Neural cell (in vitro differentiated cells): ENCODE results near the gene OR51V1. TPM values are rescaled to one million over a fixed set of nuclear protein-coding genes. Genes with fewer than 3 reads are reported as not detected.

Experiments
- H2AFZ ChIP-seq: fragments of 200-600, 300-800 bp; sonication (generic), shearing (Covaris generic); 2 replicates; pipeline ENCODE4 v1.6.0; 2014; ENCODE audit warnings: low read depth, mild to moderate bottlenecking, antibody characterized with exemption, low read length, moderate library complexity
- H3F3A ChIP-seq: fragments of 200-600 bp; shearing (Covaris generic); 2 replicates; pipeline ENCODE4 v1.6.1; 2016; ENCODE audit warnings: mild to moderate bottlenecking, moderate library complexity, mixed read lengths, antibody characterized with exemption, low read length; ENCODE audit not compliant: insufficient read depth, poor library complexity, severe bottlenecking
- H3K27ac ChIP-seq: fragments of 200-600, 300-800 bp; sonication (generic), shearing (Covaris generic); 2 replicates; pipeline ENCODE4 v1.5.1; 2014; ENCODE audit warnings: mild to moderate bottlenecking, low read length, moderate library complexity
- H3K27me3 ChIP-seq: fragments of 300-800, 200-600 bp; sonication (generic), shearing (Covaris generic); 2 replicates; pipeline ENCODE4 v1.6.0; 2014; ENCODE audit warnings: mild to moderate bottlenecking, low read depth, low read length, moderate library complexity; ENCODE audit not compliant: insufficient read depth
- H3K36me3 ChIP-seq: fragments of 300-800, 200-600 bp; sonication (generic), shearing (Covaris generic); 2 replicates; pipeline ENCODE4 v1.5.1; 2014; ENCODE audit warnings: mild to moderate bottlenecking, antibody characterized with exemption, low read length, moderate library complexity; ENCODE audit not compliant: insufficient read depth
- H3K4me2 ChIP-seq: fragments of 300-800, 200-600 bp; sonication (generic), shearing (Covaris generic); 2 replicates; pipeline ENCODE4 v1.6.0; 2014; ENCODE audit warnings: mild to moderate bottlenecking, low read length
- H3K4me3 ChIP-seq: fragments of 300-800, 200-600 bp; sonication (generic), shearing (Covaris generic); 2 replicates; pipeline ENCODE4 v1.5.1; 2014; ENCODE audit warnings: mild to moderate bottlenecking, low read length, moderate library complexity
- H3K79me2 ChIP-seq: fragments of 200-600 bp; shearing (Covaris generic); replicated peaks from 2 replicates; pipeline ENCODE4 v1.6.0; 2014; ENCODE audit warnings: mild to moderate bottlenecking, low read length, moderate library complexity; ENCODE audit not compliant: insufficient read depth
- H3K9ac ChIP-seq: fragments of 300-800, 200-600 bp; sonication (generic), shearing (Covaris generic); 2 replicates; pipeline ENCODE4 v1.6.1; 2016; ENCODE audit warnings: mild to moderate bottlenecking, low read length, mixed read lengths
- H3K9me2 ChIP-seq: fragments of 200-600 bp; shearing (Covaris generic); 2 replicates; pipeline ENCODE4 v1.6.1; 2016; ENCODE audit warnings: mild to moderate bottlenecking, low read length, mixed read lengths; ENCODE audit not compliant: insufficient read depth
- H3K9me3 ChIP-seq: fragments of 200-600, 300-800 bp; sonication (generic), shearing (Covaris generic); 2 replicates; pipeline ENCODE4 v1.6.1; 2016; ENCODE audit warnings: mild to moderate bottlenecking, mixed run types, low read length, moderate library complexity, mixed read lengths
- H4K20me1 ChIP-seq: fragments of 200-600 bp; shearing (Covaris generic); 2 replicates; pipeline ENCODE4 v1.6.1; 2016; ENCODE audit warnings: mild to moderate bottlenecking, mixed run types; ENCODE audit not compliant: insufficient read depth
- CTCF ChIP-seq: fragments of 450-650 bp; IDR thresholded peaks from 2 replicates; pipeline ENCODE4 v1.5.1; 2014; ENCODE audit warnings: antibody characterized with exemption, mild to moderate bottlenecking, moderate library complexity; ENCODE audit not compliant: poor library complexity, severe bottlenecking
- EP300 ChIP-seq: fragments of 450-650 bp; conservative IDR thresholded peaks from 2 replicates; pipeline ENCODE4 v1.6.1; 2014; ENCODE audit warnings: antibody characterized with exemption, mild to moderate bottlenecking, moderate library complexity; ENCODE audit not compliant: poor library complexity, severe bottlenecking
- EZH2 ChIP-seq: fragments of 200-600, 300-800 bp; shearing (Covaris generic), sonication (generic); IDR thresholded peaks from 2 replicates; pipeline ENCODE4 v1.6.1; 2014; ENCODE audit warnings: antibody characterized with exemption, low read length, borderline replicate concordance, mild to moderate bottlenecking; ENCODE audit not compliant: insufficient read depth, poor library complexity, severe bottlenecking
- MXI1 ChIP-seq: fragments of 450-650 bp; conservative IDR thresholded peaks from 2 replicates; pipeline ENCODE4 v1.6.1; 2014; ENCODE audit warnings: antibody characterized with exemption, mild to moderate bottlenecking; ENCODE audit not compliant: poor library complexity, severe bottlenecking
- POLR2AphosphoS5 ChIP-seq: IDR thresholded peaks from 2 replicates; pipeline ENCODE4 v1.6.1; 2012
- RAD21 ChIP-seq: fragments of 450-650 bp; conservative IDR thresholded peaks from 2 replicates; pipeline ENCODE4 v1.6.1; 2014; ENCODE audit warnings: antibody characterized with exemption, mild to moderate bottlenecking, moderate library complexity
- SMC3 ChIP-seq: fragments of 450-650 bp; conservative IDR thresholded peaks from 2 replicates; pipeline ENCODE4 v1.6.1; 2014; ENCODE audit warnings: antibody characterized with exemption, mild to moderate bottlenecking, moderate library complexity; ENCODE audit not compliant: poor library complexity
- TAF1 ChIP-seq: IDR thresholded peaks from 2 replicates; pipeline ENCODE4 v1.6.1; 2012; ENCODE audit warnings: low read depth
- polyA plus RNA-seq: library from polyadenylated mRNA; depleted of rRNA; stranded (reverse); fragments of >200 nt; gene quantifications from 2 replicates; pipeline ENCODE4 v1.2.3, GENCODE V29; 2014

OR51V1 gene
- polyA plus RNA-seq, 1 donor from 2014 or later: not detected

- no peaks in the 10 kb centered on the region for H3F3A ChIP-seq
- no peak overlapping the region for H3K9ac ChIP-seq
- no peaks in the 10 kb centered on the region for H3K27me3 ChIP-seq
- no peak overlapping the region for H3K4me3 ChIP-seq
- TF ChIP-seq MXI1: no peak
- TF ChIP-seq EP300: no peak
- no peak for TF ChIP-seq CTCF
- no peak for TF ChIP-seq SMC3
- no peak for TF ChIP-seq POLR2AphosphoS5
- no peaks in the 10 kb centered on the region for H4K20me1 ChIP-seq
- no peak overlapping the region for H3K27ac ChIP-seq
- no peak overlapping the region for H2AFZ ChIP-seq
- H3K36me3 ChIP-seq: no peaks in the 10 kb centered on the region
- no peaks in the 10 kb centered on the region for H3K79me2 ChIP-seq
- no peak overlapping the region for H3K4me2 ChIP-seq
- H3K9me2 ChIP-seq: no peaks in the 10 kb centered on the region
- no peaks in the 10 kb centered on the region for H3K9me3 ChIP-seq
Observed at GRCh38 chr11:5242208-5242607, 41.7 kb upstream of the OR51V1 start.

GRCh38 chr11:5241458-5241857, 41.0 kb upstream of the OR51V1 start:
- Histone ChIP-seq H3K4me3 (no peak overlapping the region), H3K79me2 (no peaks in the 10 kb centered on the region), H2AFZ (no peak overlapping the region), H3K27me3 (no peaks in the 10 kb centered on the region), H3F3A (no peaks in the 10 kb centered on the region), H3K9ac (no peak overlapping the region), H4K20me1 (no peaks in the 10 kb centered on the region), H3K4me2 (no peak overlapping the region), H3K9me3 (no peaks in the 10 kb centered on the region), H3K27ac (no peak overlapping the region), H3K9me2 (no peaks in the 10 kb centered on the region), H3K36me3 (no peaks in the 10 kb centered on the region)
- TF ChIP-seq MXI1: no peak
- no peak for TF ChIP-seq TAF1

GRCh38 chr11:5240458-5240857, 40.0 kb upstream of the OR51V1 start:
- Histone ChIP-seq H3K9me3 (no peaks in the 10 kb centered on the region), H3K36me3 (no peaks in the 10 kb centered on the region), H3K9me2 (no peaks in the 10 kb centered on the region), H3F3A (no peaks in the 10 kb centered on the region), H4K20me1 (no peaks in the 10 kb centered on the region), H3K4me2 (no peak overlapping the region), H2AFZ (no peak overlapping the region), H3K9ac (no peak overlapping the region), H3K4me3 (no peak overlapping the region), H3K27ac (no peak overlapping the region), H3K79me2 (no peaks in the 10 kb centered on the region), H3K27me3 (no peaks in the 10 kb centered on the region)
- no peak for TF ChIP-seq EZH2
- TF ChIP-seq TAF1: no peak
- TF ChIP-seq RAD21: no peak
- no peak for TF ChIP-seq CTCF
- TF ChIP-seq POLR2AphosphoS5: no peak
- no peak for TF ChIP-seq EP300
- no peak for TF ChIP-seq SMC3
- no peak for TF ChIP-seq MXI1
